ENCODE results near the gene PRM2.

DNA sequence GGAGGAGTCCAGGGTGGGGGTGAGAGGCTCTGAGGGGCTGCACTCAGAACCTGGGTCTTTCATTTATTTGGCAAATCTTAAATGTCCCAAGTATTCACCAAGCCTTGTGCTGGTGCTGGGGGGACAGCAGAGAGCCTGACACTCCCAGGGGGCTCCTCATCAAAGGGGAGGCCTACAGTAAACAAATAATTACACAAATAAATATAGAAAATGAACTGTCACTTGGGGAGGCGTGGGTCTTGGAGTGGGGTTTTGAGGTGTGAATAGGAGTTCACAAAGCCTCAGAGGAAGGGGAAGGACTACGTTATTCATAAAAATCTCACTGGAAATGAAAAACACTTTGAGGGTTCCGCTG, 20.0 kb upstream of the PRM2 start:
- TF ChIP-seq POLR2AphosphoS5 (IDR thresholded peaks at IDR 0.05; ENCODE audit: low read depth, low read length) (no peak), SIN3A (IDR thresholded peaks at IDR 0.05; ENCODE audit: borderline replicate concordance, insufficient read depth, low read length) (no peak)

All from PFSK-1 (cell line).